ENCODE results near the gene GRK5.

- no peak for TF ChIP-seq CTCF (IDR thresholded peaks at IDR 0.05)
- no peak for TF ChIP-seq POLR2A (IDR thresholded peaks at IDR 0.05)
These were observed 250.8 kb downstream of the GRK5 start for GRCh38 chr10:119457966-119458766.

All from lower leg skin (tissue), 3 donors.